NCI-H1092 treated with DMSO at 0.1 percent for 48 hours (cell line): ENCODE measurements around the gene NARF.
"Not testable (repeated sequence)": the region's sequence is repeated elsewhere in the genome, so short reads cannot be mapped to it uniquely, and the experiment has no call there.

Experiments
- DNase-seq: peaks from one replicate; lab custom pipeline; 2025; lab: John Stamatoyannopoulos, UW

The NARF gene

DNA sequence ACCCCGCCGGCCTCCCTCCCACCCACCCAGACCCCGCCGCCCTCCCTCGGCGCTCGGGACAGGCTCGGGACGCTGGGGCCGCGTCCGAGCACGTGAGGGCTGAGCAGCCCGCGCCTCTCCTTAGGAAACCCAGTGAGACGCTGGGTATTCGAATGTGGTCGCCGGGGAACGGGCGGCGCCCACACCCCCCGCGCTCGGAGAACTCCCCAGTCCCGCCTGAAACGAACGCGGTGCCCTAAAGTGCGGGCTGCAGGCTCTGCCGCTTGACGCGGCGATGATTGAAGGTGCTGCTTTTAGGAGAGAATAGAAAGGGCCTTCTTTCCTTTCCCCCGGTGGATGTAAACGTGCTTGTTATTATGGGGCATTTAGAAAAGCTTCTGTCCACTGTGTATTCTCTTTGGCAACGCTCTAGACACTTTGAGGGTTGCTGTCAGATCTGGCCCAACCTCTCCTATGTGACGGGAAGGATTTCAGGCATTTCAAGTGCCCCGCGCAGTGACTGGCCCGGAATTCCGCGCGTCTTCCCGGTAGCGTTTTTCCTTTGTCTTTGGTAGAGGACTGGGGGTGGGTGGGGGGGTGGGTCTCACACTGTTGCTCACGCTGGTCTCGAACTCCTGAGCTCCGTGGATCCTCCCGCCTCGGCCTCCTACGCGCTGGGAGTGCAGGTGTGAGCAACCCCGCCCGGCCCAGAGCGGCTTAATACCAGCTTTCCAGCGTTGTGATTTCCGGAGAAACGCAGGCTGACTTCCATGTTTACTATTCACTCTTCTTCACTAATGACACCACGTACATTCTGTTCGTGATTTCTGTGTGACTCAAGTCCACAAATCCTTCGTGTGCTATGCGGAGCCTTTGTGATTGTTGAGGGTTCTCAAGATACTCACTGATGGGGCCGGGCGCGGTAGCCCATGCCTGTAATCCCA is 39.2 kb downstream of the NARF start:
- DNase-seq, result peak; percentile 54

DNA sequence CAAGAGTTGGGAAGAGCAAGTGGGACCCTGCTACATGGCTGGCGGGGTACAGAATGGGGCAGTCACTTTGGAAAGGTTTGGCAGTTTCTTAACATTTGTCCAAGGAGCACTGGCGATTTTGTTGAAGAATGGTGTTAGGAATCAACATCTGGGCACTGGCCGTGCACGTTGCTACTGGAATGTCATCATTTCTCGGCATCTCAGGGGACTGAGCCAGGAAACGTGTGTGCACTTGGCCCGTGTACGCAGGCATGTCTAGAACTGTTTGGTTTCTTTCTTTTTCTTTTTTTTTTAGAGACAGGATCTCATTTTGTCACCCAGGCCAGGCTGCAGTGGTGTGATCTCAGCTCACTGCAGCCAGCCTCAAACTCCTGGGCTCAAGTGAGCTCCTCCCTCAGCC is 43.7 kb downstream of the NARF start:
- DNase-seq, result no peak

DNA sequence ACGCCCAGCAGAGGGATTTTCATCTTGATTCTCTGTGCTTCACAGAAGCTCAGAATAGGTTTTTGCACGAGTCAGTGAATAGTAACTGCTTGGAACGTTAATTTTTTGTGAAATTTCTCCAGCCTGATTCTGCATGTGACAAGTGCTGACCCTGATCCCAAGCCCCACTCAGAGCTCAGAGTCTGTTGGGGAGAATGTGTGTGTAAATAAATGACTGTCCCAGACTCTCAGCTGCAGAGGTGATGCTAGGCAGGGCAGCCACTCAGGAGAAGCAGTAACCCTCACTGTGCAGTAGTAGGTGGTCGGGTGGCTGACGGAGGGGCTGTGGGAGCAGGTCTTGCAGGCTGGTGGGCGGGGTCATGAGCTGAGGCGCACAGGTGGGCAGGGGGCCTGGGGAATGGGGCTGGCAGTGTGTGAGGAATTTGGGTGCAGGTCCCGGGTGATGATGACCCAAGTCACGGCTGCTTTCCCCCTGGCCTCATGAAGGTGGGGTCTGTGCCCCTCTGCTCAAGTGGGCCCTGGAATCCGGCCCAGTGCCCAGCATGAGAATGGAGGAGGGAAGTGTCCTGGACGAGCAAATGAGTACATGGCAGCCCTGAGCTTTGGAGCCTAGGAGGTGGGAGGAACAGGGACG is 44.7 kb downstream of the NARF start:
- no peak for DNase-seq

DNA sequence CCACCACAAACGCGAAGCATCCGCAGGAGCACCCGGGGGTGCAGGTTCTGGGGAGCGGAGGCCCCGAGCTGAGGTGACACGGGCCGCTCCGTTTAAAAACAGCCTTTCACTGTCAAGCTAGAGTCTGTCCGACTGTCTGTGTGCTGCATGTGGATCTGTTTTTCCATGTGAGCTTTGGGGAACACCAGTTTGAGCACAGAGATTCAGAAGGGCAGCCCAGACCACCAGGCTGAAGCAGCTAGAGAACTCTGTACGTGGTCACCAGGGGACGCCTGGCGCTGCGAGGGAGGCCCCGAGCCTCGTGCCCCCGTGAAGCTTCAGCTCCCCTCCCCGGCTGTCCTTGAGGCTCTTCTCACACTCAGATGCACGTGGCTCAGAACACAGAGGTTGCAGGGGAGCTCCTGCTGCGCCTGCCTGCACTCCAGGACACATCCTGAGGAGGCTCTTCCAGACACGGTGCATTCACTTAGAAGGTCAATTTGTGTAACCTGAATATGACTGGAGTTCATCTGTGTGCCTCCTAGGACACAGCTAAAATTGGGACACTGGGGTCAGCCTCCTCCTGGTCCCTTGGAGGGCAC is 45.3 kb downstream of the NARF start:
- no peak for DNase-seq

DNA sequence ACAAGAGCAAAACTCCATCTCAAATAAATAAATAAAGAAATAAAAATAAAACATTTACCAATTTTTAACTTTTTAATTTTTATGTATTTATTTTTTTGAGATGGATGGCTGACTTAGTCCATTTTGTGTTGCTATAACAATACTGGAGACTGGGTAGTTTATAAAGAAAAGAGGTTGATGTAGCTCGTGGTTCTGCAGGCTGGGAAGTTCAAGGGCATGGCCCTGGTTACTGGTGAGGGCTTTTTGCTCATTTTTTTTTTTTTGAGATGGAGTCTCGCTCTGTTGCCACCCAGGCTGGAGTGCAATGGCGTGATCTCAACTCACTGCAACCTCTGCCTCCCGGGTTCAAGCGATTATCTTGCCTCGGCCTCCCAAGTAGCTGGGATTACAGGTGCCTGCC is 46.8 kb downstream of the NARF start:
- no peak for DNase-seq

DNA sequence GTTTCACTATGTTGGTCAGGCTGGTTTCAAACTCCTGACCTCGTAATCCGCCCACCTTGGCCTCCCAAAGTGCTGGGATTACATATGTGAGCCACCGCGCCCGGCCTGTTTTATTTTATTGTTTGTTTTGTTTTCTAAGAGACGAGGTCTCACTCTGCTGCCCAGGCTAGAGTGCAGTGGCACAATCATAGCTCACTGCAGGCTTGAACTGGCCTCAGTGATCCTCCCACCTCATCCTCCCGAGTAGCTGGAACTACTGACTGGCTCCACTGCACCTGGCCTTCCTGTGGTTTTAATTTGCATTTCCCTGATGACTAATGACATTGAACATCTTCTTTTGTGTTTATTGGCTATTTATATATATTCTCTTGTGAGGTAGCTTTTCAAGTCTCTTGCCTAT is 47.9 kb downstream of the NARF start:
- DNase-seq, result not testable (repeated sequence)

DNA sequence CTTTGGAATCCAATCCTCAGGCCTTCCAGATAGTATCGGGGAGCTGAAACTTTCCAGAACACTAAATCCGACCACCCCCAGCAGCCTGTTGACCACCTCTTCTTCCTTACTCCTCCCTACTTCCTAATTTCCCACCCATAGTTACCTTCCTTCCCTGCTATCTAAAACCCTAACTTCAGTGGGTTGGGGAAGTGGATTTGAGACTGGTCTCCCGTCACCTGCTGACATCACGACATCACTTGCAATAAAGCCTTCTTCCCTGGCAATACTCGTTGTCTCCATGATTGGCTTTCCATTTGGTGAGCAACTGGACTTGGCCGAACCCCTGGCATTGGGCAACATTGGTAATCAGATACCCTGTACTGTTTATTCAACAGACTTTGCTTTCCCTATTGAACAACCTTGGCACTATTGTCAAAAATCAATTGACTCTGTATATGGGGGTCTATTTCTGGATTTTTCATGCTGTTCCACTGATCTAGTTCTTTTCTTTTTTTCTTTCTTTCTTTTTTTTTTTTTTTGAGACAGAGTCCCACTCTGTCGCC is 49.2 kb downstream of the NARF start:
- DNase-seq, result no peak

DNA sequence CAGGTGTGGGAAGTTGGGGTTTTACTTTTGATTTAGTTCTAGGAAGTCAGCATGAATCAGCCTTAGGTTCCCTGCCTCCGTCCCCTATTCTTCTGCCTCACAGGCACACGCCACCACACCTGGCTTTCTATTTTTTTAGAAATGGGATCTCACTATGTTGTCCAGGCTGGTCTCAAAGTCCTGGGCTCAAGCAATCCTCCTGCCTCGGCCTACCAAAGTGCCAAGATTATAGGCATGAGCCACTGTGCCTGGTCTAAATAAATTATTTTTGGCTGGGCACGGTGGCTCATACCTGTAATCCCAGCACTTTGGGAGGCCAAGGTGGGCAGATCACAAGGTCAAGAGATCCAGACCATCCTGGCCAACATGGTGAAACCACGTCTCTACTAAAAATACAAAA is 53.1 kb downstream of the NARF start:
- not testable (repeated sequence) for DNase-seq

DNA sequence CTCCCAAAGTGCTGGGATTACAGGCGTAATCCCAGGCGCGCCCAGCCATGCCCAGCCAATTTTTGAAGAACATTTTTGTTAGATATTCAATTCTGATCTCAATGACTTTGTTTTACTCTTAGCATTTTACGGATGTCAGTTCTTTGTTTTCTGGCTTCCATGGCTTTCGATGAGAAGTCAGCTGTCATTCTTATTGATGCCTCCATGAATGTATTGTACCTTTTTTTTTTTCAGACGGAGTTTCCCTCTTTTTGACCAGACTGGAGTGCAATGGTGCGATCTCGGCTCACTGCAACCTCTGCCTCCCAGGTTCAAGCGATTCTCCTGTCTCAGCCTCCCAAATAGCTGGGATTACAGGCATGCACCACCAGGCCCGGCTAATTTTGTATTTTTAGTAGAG is 55.3 kb downstream of the NARF start:
- not testable (repeated sequence) for DNase-seq

DNA sequence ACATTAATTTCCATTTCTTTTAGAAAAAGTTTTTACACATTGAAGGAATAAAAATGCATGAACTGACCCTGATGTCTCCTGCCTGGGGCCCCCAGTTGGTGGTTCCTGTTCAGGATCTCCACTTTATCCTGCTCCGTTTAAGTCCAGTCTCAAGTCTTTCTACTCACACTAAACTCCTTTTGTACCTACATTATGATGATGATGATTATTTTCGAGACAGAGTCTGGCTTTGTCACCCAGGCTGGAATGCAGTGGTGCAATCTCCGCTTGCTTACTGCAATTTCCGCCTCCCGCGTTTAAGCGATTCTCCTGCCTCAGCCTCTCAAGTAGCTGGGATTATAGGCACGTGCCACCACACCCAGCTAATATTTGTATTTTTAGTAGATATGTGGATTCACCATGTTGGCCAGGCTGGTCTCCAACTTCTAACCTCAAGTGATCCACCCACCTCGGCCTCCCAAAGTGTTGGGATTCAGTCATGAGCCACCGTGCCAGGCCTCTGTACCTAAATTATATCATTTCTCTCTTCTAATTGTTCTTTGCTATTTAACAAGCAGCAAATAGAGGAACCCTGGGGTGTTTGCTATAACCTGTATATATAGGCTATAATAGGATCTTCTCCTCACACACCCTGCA is 58.8 kb downstream of the NARF start:
- no peak for DNase-seq

DNA sequence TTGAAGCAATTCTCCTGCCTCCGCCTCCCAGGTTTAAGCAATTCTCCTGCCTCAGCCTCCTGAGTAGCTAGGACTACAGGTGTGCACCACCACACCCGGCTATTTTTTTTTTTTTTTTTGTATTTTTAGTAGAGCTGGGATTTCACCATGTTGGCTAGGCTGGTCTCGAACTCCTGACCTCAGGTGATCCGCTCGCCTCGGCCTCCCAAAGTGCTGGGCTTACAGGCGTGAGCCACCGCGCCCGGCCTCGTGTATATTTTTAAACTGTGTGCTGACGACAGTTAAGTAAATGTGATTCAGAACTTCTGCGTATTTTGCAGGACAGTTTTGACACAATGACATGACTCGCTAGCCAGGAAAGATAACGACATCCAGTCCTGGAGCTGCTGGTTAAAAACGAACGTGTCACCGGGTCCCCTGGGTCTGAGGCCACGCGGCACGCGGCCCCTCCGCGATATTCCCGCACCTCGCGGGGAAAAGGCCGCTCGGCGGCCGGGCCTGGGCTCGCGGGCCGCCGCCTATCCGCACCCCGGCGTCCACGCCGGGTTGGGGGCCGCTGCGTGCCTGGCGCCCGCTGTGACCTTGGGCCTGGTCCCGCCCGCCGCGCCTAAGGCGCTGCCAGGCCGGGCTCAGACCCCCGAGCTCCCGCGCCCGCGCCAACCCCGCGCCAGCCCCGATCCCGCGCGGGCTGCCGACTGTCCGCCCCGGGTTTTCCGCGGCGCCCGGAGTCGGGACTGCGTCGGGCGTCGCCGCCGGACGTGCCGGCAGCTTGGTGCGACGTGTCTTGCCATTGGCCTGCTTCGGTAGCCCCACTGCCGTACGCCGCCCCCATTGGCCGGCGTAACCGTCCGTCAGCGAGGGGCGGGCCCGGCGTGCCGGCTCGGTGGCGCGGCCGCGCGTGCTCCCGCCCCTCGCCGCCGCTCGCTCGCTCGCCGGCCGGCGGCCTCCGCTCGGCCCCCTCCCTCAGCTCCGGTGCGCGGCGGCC is 60.6 kb downstream of the NARF start, which contains the start of gene FOXK2:
Gene FOXK2 (plus strand): TSS at position 907 of the 985 bp plus-strand sequence. CDS start 157 bp downstream, outside the sequence.
- peak; percentile 88 for DNase-seq

DNA sequence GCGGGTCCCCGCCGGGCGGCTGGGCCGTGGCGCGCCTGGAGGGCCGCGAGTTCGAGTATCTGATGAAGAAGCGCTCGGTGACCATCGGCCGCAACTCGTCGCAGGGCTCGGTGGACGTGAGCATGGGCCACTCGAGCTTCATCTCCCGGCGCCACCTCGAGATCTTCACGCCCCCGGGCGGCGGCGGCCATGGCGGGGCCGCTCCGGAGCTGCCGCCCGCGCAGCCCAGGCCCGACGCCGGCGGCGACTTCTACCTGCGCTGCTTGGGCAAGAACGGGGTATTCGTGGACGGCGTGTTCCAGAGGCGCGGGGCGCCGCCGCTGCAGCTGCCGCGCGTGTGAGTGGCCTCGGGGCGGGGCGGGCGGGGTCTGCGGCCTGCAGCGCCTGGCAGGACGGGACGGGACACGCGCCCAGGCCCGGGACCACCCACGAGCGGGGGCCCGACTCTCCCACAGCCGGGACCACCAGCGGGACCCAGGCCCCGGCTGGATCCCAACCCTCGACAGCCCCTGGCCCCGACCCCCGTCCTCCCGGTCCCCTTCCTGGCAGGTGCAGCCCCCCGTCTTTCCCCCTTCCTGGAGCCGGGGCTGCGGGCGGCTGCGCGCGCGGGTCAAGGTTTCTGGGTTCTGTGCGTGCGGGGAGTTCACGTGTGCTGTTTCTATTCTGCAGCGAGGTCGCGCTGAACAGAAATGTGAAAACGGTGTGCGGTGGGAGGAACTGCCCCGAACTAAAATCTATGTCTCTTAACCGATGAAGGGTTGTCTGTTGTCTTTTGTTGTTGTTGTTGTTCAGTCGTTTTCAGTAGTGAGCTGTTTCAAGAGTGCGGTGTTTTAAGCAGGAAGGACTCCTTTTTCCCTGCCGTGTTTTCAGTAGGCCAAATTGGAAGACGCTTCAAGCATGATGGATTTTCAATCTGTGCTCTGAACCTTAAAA is 61.7 kb downstream of the NARF start:
- DNase-seq, result no peak

DNA sequence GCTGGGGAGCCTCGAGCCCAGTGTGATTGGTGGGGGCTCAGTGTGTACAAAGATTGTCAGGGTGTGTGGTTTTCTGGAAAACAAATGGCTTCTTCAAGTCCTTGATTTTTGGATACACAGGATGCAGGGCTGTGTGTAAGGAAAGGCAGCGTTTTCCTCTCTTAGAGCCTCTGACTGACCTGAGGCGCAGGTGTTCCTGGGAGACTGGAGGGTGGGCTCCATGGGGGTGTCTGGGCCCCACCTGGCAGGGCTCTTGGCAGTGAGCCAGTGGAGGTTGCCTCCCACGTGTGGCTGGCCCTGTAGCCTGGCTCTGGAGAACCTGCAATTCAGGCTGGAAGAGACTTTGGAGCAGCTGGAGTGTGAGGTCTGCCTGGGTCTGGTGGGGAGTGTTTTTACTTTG is 66.0 kb downstream of the NARF start:
- DNase-seq, result no peak

DNA sequence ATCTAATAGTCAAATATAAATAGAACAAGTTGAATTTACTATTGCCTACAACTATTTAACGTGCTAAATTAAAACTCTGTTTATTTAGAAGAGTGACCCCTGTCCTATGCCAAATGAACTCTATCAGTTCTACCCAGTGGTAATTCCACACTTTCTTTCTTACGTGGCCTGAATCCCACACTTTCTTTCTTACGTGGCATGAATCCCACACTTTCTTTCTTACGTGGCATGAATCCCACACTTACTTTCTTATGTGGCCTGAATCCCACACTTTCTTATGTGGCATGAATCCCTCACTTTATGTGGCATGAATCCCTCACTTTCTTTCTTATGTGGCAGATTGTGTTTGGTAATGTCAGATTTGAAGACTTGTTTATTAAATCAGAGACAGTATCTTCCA is 67.2 kb downstream of the NARF start:
- no peak for DNase-seq

DNA sequence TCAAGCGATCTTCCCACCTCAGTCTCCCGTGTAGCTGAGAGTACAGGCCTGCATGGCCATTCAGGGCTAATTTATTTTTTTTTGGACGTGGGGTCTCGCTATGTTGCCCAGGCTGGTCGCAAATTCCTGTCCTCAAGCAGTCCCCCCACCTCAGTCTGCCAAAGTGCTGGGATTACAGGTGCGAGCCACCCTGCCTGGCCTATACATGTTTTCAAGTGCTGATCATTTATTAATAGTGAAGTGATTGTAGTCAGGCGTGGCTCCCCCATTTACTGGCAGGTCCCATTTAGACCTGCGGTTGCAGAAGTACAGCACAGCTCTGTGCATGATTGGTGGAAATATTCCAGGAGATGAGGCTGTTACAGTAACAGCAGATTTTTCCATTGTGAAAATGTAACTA is 69.4 kb downstream of the NARF start:
- no peak for DNase-seq

DNA sequence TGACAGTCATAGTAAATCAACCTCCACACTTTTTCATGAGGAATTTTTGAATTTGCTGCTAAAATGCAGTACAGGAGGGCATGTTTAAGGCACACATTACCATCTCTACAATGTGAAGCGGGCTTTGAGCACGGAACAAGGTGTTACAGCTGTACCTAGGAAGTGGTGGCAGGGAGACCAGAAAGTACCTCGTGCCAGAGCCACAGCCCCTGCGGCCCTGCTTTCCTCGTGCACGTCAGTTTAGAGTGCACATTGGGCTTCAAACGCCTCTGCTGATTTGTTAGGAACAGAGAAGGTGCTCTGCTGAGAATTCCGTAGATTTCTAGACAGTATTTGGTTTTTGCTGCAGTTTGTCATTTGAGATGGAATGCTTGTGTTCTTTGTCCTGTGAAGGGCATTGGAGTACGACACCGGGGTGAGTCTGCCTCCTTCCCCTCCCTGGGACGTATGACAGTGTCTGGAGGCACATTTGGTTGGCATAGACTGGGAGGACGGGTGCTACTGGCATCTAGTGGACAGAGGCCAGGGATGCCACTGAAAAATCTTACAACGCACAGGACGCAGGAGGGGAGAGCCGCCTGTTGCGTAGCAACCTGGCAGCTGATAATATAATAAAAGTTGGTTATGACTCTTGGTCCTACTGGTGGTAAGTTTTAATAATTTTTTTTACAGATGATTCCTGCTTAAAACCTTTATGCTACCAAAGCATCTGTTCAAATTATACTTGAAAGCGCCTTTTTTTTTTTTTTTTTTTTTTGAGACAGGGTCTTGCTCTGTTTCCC is 70.1 kb downstream of the NARF start:
- DNase-seq, result peak; percentile 55

DNA sequence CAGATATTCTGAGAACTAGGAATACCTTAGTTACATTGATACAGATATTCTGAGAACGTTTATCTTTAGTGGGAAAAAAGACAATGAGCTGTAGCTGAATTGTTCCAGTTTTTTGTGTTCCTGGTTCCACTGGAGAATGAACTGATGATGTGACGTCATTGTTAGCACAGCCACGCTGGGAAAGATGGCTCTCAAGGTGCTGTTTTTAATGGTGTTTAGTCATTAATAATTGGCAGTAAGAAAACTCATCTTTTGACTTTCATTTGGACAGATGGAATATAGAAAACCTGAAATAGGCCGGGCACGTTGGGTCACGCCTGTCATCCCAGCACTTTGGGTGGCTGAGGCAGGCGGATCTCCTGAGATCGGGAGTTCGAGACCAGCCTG is 71.4 kb downstream of the NARF start:
- DNase-seq, result no peak

DNA sequence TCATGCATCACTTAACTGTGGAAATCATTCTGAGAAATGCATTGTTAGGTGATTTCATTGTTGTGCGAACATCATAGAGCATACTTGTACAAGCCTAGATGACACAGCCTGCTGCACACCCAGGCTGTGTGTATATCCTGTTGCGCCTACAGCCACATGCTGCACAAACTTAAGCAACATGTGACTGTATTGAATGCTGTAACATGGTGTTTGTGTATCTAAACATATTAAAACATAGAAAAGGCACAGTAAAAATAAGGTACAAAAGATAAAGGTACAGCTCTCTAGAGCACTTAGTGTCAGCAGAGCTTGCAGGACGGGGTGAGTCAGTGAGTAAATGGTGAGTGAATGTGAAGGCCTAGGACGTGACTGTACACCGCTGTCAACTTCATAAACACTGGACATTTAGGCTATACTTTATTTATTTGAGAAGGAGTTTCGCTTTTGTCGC is 72.9 kb downstream of the NARF start:
- DNase-seq, result no peak

DNA sequence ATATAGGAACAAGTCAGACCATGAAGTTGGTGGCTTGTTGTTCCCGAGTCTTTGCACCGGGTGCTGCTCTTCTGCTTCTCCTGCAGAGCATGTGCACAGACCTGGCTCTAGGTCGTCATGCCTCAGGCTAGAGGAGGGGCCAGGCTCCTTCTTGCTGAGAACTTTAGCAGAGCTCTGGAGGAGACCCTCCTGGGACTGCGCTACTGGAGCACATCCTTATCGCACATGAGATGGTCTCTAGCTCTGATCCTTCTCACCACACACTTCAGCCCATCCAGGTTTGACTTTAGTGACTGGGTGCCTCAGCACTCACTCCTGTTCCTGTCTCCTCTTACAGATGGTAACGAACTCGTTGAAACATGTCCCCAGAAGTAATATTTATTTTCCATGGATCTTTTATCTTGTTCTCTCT is 75.9 kb downstream of the NARF start:
- DNase-seq, result no peak
